Lung (tissue), 12 donors: ENCODE results near the gene TEX54. TPM values are rescaled to one million over a fixed set of nuclear protein-coding genes. Genes with fewer than 3 reads are reported as not detected.
A peak's percentile ranks its signal among the peaks of the same experiment; 100 is the strongest.
"Not testable (repeated sequence)": the region's sequence is repeated elsewhere in the genome, so short reads cannot be mapped to it uniquely, and the experiment has no call there.

Source experiments
- ATAC-seq: fragments of 200-7000 bp; cut with Tn5 transposase; one replicate; pipeline ENCODE4 v1.9.1; 2020; ENCODE audit warnings: moderate number of reproducible peaks; ENCODE audit not compliant: insufficient read depth, low FRiP score
- DNase-seq, 3 donors: peaks; one replicate each; pipeline ENCODE4 v3.0.0-alpha.2; 2013 to 2017
- H3K27ac ChIP-seq, 2 donors: one replicate each; pipeline ENCODE4 v1.5.1; 2013; ENCODE audit warnings: mild to moderate bottlenecking in 2 of 2, moderate library complexity in 2 of 2, control low read depth in 1 of 2, inconsistent platforms in 1 of 2, low read depth in 1 of 2, low read length in 1 of 2
- H3K27me3 ChIP-seq, 3 donors: one replicate each; pipeline ENCODE4 v1.5.1; 2013; ENCODE audit warnings: low read length in 2 of 3; ENCODE audit not compliant: control insufficient read depth in 3 of 3, insufficient read depth in 3 of 3
- H3K36me3 ChIP-seq, 4 donors: one replicate each; pipeline ENCODE4 v1.5.1; 2013; ENCODE audit warnings: low read length in 4 of 4, mild to moderate bottlenecking in 1 of 4, moderate library complexity in 1 of 4; ENCODE audit not compliant: control insufficient read depth in 4 of 4, insufficient read depth in 4 of 4
- H3K4me1 ChIP-seq, 5 donors: one replicate each; pipeline ENCODE4 v1.5.1; 2013; ENCODE audit warnings: low read length in 5 of 5, mild to moderate bottlenecking in 2 of 5, moderate library complexity in 1 of 5; ENCODE audit not compliant: control insufficient read depth in 5 of 5, insufficient read depth in 5 of 5
- H3K4me3 ChIP-seq: one replicate; pipeline ENCODE4 v1.5.1; 2013; ENCODE audit warnings: mild to moderate bottlenecking, control low read depth, moderate library complexity
- H3K9ac ChIP-seq, 2 donors: one replicate each; pipeline ENCODE4 v1.5.1; 2013; ENCODE audit warnings: low read length in 2 of 2, control low read depth in 1 of 2; ENCODE audit not compliant: insufficient read depth in 1 of 2
- H3K9me3 ChIP-seq, 4 donors: one replicate each; pipeline ENCODE4 v1.5.1; 2013; ENCODE audit warnings: low read length in 3 of 4, mild to moderate bottlenecking in 1 of 4, moderate library complexity in 1 of 4; ENCODE audit not compliant: control insufficient read depth in 4 of 4, insufficient read depth in 3 of 4
- CTCF ChIP-seq: IDR thresholded peaks from 2 replicates; pipeline ENCODE4 v1.5.1; 2012; ENCODE audit warnings: mild to moderate bottlenecking; ENCODE audit errors: control extremely low read depth, extremely low read depth
- WGBS, 2 donors: extraction: QIAGEN DNeasy Blood & Tissue Kit; methylation state at CpG; one replicate each; pipeline ENCODE4 v1.1.7; 2013; 5-methylcytosine and 5-hydroxymethylcytosine counted together
- polyA plus RNA-seq, 2 donors: library from polyadenylated mRNA; stranded (reverse); fragments of 200-250 nt; gene quantifications; one replicate each; pipeline ENCODE4 v1.2.1, GENCODE V29; 2013
- total RNA-seq, 2 donors: library from RNA; depleted of rRNA in 1 of 2; stranded (reverse); fragments of >200 nt in 1 of 2; gene quantifications; one replicate each; pipeline ENCODE4 v1.2.1, GENCODE V29; 2014 to 2021
- donor health status: control.
- donor health status: control.
- donor health status: Bipolar disorder and iron deficiency.
- donor health status: healthy.
- donor health status: DM: yes; HTN: yes; CAD: no.

Gene TEX54
- total and polyA plus RNA-seq, 4 donors = not detected

- Histone ChIP-seq H3K4me1 (peaks cover 0 to 8% (median 0%) of the 10 kb centered on the region in 5 donors), H3K4me3 (no peak overlapping the region), H3K27me3 (no peaks in the 10 kb centered on the region), H3K9me3 (no peaks in the 10 kb centered on the region), H3K9ac (peak overlapping the region in 1 of 2 donors; percentile 42), H3K27ac (no peak overlapping the region), H3K36me3 (no peaks in the 10 kb centered on the region)
- TF ChIP-seq CTCF = no peak
- no peak for DNase-seq
- no peak for ATAC-seq
- 86 to 88% methylated on average over 6 of the region's 6 CpGs for WGBS, 2 donors
These were observed 33.0 kb upstream of the TEX54 start for GRCh38 chr11:62865635-62866034.

DNA sequence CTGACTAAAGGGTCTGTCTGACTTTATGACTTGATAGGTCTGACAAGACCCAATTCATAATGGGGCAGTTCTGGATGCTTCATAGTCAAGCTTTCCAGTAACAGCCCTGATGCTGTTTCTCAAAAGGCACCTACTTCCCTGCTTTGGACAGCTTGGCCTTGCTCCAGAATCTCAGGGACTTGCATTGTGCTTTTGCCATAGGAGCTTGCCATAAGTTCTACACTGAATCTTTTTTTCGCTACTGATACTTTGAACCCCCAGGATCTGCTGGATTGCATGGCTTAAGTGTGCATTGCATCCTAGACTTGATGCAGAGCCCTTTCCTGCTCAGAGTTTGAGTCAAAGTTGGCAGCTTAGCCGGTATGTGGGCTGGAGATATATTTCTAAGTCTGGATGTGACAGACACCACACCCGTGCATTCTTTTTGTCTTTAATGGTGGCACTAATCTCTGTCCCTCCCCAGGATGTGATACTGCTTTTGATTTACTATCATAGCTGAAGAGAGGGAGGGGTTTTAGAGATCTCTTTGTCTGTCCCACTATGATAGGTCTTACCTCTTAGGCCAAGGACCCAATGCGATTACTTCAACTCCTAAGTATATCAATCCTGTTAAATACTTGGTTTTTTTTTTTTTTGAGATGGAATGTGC is 31.2 kb upstream of the TEX54 start:
- 56 to 81% methylated on average over 4 of the region's 4 CpGs for WGBS, 2 donors
- ATAC-seq = no peak
- Histone ChIP-seq H3K27ac (no peak overlapping the region), H3K9me3 (no peaks in the 10 kb centered on the region), H3K4me3 (no peak overlapping the region), H3K9ac (peak overlapping the region in 1 of 2 donors; percentile 58), H3K36me3 (no peaks in the 10 kb centered on the region), H3K4me1 (peaks cover 0 to 8% (median 0%) of the 10 kb centered on the region in 5 donors), H3K27me3 (no peaks in the 10 kb centered on the region)
- peak in 2 of 3 donors; percentile 51 to 61 for DNase-seq
- no peak for TF ChIP-seq CTCF

GRCh38 chr11:62861564-62862192 is 29.0 kb upstream of the TEX54 start:
- H3K9ac ChIP-seq, H3K27ac ChIP-seq, H3K4me3 ChIP-seq, DNase-seq, H3K9me3 ChIP-seq, H3K36me3 ChIP-seq, ATAC-seq, H3K27me3 ChIP-seq: not testable (repeated sequence)
- peaks cover 0 to 13% (median 0%) of the 10 kb centered on the region in 5 donors for H3K4me1 ChIP-seq
- 92 to 94% methylated on average over 16 of the region's 16 CpGs for WGBS, 2 donors

- ATAC-seq = no peak
- H3K27me3 ChIP-seq = no peaks in the 10 kb centered on the region
These were observed 28.4 kb upstream of the TEX54 start for GRCh38 chr11:62860835-62861563.

GRCh38 chr11:62859281-62859703 is 26.7 kb upstream of the TEX54 start:
- not testable (repeated sequence) for ATAC-seq, DNase-seq
- WGBS, 2 donors = 70 to 82% methylated on average over 8 of the region's 8 CpGs

More at GRCh38 chr11:62860835-62861563, 28.4 kb upstream of the TEX54 start:
- H3K4me3 ChIP-seq = no peak overlapping the region
- H3K36me3 ChIP-seq = no peaks in the 10 kb centered on the region
- DNase-seq = no peak
- 81 to 88% methylated on average over 5 of the region's 5 CpGs for WGBS, 2 donors
- no peak for TF ChIP-seq CTCF
- H3K27ac ChIP-seq = no peak overlapping the region
- no peak overlapping the region for H3K9ac ChIP-seq
- peaks cover 0 to 13% (median 2%) of the 10 kb centered on the region in 5 donors for H3K4me1 ChIP-seq
- H3K9me3 ChIP-seq = no peaks in the 10 kb centered on the region

More at GRCh38 chr11:62859281-62859703, 26.7 kb upstream of the TEX54 start:
- H3K9me3 ChIP-seq, H3K9ac ChIP-seq, H3K27me3 ChIP-seq, H3K27ac ChIP-seq, H3K4me3 ChIP-seq: not testable (repeated sequence)
- peaks cover 0 to 20% (median 2%) of the 10 kb centered on the region in 5 donors for H3K4me1 ChIP-seq
- peaks cover 0 to 12% (median 4%) of the 10 kb centered on the region in 4 donors for H3K36me3 ChIP-seq
